DMS 273 (cell line): ENCODE results near the gene CR1L.
"Not testable (repeated sequence)": the region's sequence is repeated elsewhere in the genome, so short reads cannot be mapped to it uniquely, and the experiment has no call there.

ENCODE experiments used
- DNase-seq: peaks from one replicate; lab custom pipeline; 2025; ENCODE audit not compliant: unreplicated experiment; lab: John Stamatoyannopoulos, UW

Gene CR1L

GRCh38 chr1:207645635-207646081, 725 bp downstream of the CR1L start:
- DNase-seq, result no peak

GRCh38 chr1:207646171-207646570, 1.2 kb downstream of the CR1L start:
- DNase-seq, result no peak

GRCh38 chr1:207646944-207647579, 2.1 kb downstream of the CR1L start:
- no peak for DNase-seq

- no peak for DNase-seq
Observed at GRCh38 chr1:207647671-207648333, 2.9 kb downstream of the CR1L start.

GRCh38 chr1:207648334-207649209, 3.6 kb downstream of the CR1L start:
- no peak for DNase-seq

GRCh38 chr1:207649210-207649753, 4.3 kb downstream of the CR1L start:
- DNase-seq, result no peak

- no peak for DNase-seq
Observed at GRCh38 chr1:207649865-207650580, 5.1 kb downstream of the CR1L start.

- DNase-seq, result no peak
Observed at GRCh38 chr1:207651583-207651982, 6.7 kb downstream of the CR1L start.

- peak; percentile 9 for DNase-seq
Observed at GRCh38 chr1:207654320-207654719, 9.4 kb downstream of the CR1L start.

- no peak for DNase-seq
Observed at GRCh38 chr1:207658408-207658807, 13.5 kb downstream of the CR1L start.

- DNase-seq, result no peak
Observed at GRCh38 chr1:207658904-207659485, 14.1 kb downstream of the CR1L start.

- peak; percentile 9 for DNase-seq
Observed at GRCh38 chr1:207659545-207660153, 14.7 kb downstream of the CR1L start.

GRCh38 chr1:207661420-207661819, 16.5 kb downstream of the CR1L start:
- DNase-seq, result not testable (repeated sequence)

- DNase-seq, result no peak
Observed at GRCh38 chr1:207666342-207666741, 21.4 kb downstream of the CR1L start.

GRCh38 chr1:207669528-207670009, 24.6 kb downstream of the CR1L start:
- DNase-seq, result no peak

- DNase-seq, result no peak
Observed at GRCh38 chr1:207670192-207670591, 25.3 kb downstream of the CR1L start.

- no peak for DNase-seq
Observed at GRCh38 chr1:207670997-207671396, 26.1 kb downstream of the CR1L start.

GRCh38 chr1:207672522-207673130, 27.7 kb downstream of the CR1L start:
- peak; percentile 65 for DNase-seq

GRCh38 chr1:207673399-207673798, 28.5 kb downstream of the CR1L start:
- no peak for DNase-seq
